Measurements from ENCODE around the gene GSG1L.

GSG1L gene

DNA sequence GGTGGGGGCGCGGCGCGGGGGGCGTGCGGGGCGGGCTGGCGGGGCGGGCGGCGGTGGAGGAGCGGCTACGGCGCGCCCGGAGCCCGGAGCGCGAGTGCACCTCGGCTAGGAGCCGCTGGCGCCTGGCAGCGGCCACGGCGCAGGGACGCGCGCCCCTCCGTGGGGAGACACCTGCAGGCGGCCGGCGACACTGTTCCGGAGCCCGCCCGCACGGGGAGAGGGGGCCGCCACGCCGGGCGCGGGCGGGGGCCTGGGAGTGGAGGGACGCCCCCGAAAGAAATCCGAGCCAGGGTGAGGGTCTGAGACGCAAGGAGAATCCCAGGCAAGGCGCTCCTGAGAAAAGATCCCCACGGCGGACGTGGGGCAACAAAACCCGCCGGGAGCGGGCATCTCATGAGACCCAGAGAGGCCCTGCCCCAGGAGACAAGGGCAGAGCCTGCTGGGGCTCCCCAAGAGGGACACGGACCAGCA lies at the start of gene GSG1L:
TSS of gene GSG1L (minus strand) at position 124 of the 471 bp plus-strand sequence. CDS start 290 bp downstream, outside the sequence.
- no peak for DNase-seq

DNA sequence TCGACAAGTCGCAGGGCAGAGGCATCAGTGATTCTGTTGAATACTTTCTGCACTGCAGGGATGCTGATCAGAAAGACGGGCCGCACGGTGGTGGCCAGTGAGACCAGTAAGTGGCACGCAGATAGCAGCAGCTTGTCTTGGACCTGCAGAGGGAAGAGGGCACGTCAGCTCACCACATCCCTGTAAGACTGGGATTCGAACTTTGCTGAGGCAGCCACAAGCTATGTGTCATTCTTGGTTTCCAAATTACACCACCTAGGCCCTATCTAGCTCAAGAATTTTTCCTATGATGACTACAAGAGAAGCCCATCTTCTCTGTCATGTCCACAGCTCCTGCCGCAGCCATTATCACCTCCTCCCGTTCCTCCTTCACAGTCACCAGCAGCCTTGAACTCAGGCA lies 49.4 kb upstream of the GSG1L start:
- DNase-seq, result no peak

DNA sequence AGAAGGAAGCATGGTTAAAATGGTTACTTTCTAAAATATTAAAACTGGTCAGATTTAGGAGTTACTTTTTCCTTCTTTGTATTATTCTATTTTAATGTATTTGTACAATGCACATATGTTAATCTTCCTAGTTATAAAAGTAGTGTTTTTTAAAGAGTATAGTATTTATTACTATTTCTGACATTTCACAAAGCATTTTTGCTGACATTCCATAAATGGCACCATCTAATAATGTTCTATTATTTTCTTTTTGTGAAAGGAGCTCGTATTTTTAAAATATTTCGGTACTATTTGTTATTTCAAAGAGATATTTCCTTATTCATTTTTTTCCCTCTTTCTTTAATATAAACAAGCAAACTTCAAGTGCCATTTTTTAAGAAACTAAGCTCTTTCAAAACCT lies 47.5 kb upstream of the GSG1L start:
- DNase-seq, result no peak

DNA sequence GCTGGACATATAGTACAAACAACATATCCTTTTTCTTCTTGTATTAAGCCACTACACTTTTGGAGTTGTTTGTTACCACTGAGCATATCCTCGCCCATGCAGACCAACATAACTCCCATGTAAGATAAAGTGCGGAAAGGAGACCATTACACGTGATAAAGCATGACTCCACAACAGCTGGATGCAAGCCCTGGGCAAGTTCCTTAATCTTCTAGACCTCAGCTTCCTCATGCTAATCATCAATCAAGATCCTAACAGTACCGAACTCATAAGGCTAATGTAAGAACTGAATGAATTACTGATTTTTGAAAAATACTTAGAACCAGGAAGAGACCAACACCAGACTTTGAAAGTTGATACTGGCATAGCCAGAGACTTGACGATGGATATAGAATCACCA lies 47.0 kb upstream of the GSG1L start:
- DNase-seq, result no peak

DNA sequence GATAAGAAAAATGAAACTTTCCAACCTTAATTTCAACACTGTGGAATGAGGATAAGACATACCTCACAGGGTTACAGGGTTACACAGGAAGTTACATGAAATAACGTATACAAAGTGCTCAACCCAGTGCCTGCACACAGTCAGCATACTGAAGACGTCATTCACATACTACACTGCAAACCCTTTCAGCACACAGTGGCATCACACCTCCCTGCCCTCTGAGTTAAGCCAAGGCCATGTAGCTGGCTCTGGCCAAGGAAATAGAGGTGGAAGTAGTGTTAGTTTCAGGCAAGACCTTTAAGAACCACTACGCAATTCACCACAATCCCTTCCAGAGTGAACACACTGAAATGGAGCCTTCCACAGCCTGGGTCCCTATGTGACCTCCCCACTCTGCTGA lies 46.6 kb upstream of the GSG1L start:
- no peak for DNase-seq

DNA sequence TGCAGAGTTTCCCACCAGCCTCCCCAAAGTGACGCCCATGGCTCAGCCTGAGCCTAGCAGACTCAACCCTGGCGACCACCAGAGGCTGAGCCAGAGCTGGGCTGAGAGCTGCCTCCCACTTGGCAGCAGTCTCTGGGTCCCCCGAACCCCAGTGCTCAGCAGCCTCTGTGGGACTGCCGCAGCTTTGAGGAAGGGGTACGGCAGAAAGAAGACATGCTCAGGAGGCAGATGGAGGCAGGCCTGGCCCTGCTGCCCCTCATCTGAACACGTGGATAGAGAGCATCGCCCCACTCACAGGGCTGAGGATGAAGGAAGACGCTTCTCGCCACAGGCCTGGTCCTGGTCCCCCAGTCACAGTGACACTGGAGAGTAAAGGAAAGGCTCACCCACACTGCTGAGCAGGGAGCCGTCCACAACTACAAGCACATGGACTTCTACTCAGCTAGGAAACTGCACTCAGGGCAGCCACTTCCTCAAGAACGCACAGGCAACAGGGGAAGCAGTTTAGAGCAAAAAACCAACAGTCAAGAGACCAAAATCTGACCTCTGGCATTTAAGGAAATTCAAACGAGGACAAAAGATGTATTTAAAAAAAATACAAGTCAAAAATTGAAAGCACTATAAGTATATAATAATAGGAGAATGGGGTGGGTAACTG lies 45.2 kb upstream of the GSG1L start:
- no peak for DNase-seq

DNA sequence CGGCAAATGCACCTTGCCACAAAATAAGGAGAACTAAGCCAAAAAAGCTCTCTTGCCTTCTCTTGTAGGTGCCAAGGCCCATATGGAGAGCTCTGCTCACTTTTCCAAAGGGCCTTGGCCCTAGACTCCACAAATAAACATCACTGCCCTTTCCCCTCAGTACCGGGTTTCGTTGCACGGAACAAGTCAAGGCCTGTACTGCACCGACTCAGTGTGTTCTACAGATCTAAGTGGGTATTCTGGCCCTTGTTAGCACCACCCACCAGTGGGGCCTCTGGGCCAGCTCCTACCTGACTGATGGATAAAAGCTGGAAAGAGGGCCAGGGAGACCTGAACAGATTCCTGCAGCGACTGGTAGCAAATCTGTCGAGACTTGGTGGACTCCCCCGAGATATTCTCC lies 43.7 kb upstream of the GSG1L start:
- DNase-seq, result no peak

DNA sequence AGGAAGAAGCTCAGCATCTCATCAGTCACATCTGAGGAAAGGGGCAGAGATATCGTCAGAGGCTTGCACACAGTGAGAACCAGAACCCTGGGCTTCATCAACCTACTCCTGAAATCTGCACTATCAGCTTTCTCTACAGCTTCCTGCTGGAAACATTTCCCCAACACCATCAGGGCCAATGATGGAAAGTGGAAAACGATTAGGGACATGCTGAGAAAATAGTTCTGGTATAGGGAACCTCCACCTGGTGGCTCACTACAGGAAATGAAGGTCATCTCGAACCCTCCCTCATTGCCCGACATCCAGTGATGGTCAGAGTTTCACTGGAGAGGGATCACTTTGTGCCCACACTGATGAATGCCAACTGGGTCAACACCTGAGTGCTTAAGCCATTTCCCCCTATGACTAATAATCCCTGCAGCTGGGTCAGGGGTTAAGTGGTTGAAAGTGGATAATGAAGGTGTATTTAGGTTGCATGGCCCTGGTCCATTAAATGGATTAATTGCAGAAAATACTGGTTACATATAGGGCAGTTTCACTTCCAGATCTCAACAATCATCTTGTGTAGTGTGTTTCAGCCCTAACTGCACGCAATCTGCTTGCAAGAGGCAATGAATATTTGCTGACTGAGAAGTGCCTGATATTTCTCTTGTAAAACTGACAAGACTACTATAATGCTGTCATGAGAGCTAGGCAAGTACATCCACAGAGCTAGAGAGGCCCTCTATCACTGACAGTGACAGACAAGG lies 43.1 kb upstream of the GSG1L start:
- no peak for DNase-seq

DNA sequence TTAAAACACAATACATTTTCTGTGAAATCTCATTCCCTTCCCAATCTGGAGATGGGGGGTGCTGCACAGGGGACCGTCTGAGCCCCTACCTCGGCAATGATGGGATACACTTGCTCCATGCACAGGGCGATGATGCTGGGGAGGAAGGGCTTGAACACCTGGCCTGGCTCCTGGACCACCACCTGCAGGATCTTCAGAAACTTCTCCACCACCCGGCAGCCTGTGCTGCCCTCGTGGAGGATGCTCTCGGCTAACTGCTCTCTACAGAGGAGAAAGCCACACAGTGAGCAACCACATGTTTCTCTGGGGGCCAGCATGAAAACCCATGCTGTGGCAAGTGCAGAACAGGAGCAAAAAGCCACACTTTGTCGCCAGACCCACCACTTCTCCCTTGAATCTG lies 42.4 kb upstream of the GSG1L start:
- DNase-seq, result no peak

DNA sequence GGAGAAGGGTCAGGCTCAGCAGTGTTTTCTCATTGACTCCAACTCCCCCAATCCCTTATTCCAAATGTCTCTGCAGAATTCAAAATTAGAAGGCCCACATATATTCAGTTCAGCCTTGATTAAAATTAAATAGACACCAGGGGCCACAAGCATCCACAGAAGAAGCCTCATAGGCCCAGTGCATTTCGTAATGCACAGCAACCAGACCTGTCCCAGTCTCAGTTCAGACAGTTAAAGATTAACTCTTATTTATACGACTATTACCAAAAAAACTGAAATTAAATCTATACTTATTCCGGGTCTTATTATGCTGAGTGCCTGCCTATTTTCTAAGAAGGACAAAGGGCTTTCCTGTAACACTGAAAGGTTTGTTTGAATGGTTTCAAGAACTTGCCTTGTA lies 41.8 kb upstream of the GSG1L start:
- no peak for DNase-seq

DNA sequence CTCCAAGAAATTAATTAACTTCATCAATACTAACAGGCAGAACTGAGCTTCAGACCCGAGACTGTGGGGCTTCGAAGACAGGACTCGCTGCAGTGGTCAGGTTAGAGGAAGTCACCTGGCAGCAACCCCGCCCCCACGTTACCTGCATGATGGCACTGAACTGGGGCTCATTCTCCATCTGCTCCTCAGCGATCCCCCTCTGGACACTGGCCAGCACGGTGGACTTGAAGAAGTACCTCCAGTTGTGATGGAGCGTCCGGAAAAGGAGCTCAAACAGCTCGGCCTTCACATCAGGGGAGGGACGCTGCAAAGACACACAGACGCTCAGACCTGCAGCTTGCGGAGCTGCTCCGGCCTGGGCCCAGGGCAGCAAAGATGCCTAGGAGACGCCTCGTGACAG lies 40.9 kb upstream of the GSG1L start:
- DNase-seq, result no peak

DNA sequence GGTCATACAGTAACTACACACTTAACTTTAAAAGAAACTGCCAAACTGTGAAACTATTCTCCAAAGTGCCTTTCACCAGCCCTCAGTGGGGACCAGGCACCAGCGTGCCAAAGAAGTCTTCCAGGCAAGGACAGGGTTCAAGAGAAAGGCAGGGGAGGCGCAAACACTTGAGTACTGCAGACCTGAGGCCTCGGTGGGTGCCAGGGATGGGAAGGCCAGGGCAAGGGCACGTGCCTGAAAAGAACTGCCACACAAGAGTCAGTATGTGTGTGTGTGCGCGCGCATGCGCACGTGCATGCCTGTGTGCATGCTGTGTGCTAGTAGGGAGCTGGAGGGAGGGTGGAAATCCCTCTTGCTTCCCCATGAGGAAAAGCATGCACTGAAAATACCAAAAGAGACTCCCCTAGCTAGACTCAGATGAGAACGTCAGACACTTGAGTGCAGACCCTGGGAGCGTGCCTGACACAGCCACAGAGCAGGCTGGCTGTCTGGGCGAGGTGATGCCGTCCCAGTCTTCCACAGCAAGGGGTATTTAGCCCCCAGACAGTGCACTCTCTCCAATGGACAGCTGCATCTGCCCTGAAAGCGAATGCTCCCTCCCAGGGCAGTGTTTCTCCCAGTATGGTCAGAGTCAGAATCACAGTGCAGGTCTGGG lies 40.1 kb upstream of the GSG1L start:
- DNase-seq, result no peak

DNA sequence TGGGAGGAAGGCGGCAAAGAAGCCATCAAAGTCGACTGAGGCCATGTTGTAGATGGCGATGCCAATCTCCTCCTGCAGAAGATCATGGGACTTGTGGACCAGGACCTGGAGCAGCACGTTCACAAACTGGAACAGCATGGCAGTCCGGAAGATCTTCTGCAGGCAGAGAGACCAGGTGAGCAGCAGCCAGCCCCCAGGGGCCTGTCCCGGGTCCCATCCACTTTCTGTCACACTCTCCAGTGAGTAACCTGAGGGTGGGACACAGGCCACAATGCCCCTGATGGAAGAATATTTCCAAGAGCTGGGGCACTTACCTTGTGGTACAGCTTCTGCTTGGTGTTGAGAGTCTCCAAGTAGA lies 38.0 kb upstream of the GSG1L start:
- no peak for DNase-seq

DNA sequence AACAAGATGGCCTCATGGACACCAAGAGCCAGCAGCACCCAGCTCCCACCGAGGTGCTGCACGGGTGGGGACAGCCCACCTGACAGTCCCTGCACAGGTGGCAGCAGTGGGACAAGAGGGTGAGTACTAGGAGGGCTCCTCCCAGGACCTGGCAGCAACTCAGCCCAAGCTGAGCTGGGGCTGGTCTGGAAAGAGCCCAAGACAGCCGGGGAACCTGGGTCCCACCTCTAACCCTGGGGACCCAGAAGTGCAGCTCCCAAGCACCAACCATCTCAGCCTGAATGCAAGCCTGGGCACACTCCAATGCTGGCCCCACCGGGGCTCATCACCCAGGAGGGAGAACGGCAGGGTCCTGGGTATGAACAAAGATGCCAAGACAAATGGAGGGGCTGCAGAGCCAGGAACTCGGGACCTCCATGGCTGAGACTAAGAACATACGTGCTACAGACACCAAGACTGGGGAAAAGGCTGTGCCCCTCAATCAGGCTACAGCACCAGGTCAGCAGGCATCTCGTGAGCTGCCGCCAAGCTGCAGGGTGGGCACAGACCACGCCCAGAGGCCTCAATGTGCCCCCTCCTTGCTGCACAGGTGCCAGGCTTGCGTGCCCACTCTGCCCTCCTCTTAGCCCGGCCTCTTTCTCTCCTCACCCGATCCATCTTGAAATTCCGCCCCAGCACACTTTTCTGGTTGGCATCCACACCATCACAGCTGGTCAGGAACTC lies 37.5 kb upstream of the GSG1L start:
- DNase-seq, result no peak

DNA sequence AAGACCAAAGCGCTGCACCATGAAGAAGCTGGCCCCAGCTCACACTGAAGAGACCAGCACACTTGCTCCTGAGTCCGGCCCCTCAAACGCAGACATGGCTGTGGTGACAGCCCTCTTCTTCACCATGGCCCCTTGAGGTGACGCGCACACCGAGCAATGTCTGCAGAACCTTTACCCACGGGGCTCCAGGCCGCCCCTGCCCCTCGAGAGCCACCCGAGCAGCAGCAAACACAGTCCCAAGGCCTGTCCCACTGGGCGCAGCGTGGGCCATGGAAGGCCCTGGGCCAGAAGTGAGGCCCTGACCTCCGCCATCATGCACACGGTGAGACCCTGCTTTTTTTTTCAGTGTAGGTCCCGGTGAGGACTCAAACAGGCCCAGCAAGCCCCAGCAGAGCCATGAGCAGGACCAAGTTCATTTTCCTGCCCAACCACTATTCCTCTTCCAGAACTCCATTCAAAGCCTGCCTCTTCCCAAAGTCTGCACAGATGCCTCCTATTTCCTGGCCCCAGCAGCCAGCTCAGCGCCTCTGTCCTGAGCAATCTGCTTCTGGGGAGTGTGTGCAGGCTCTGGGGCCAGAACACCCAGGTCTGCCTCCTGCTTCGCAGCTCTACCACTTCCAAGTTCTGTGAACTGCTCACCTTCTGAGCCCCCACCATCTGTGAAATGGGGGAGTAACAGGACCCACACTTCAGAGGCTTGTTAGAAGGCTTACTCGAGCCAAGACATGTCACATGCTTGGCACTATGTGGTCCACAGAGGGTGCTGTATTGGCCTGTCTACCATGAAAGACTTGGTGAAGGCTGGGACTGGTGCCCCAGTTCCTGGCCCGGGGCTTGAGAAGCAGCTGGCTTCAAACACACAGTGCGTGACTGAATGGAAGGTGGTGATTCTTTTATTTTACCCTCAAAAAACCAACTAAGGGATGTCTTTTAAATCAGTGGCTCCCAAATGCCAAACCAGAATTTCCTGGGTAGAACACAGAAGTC lies 35.7 kb upstream of the GSG1L start:
- no peak for DNase-seq

DNA sequence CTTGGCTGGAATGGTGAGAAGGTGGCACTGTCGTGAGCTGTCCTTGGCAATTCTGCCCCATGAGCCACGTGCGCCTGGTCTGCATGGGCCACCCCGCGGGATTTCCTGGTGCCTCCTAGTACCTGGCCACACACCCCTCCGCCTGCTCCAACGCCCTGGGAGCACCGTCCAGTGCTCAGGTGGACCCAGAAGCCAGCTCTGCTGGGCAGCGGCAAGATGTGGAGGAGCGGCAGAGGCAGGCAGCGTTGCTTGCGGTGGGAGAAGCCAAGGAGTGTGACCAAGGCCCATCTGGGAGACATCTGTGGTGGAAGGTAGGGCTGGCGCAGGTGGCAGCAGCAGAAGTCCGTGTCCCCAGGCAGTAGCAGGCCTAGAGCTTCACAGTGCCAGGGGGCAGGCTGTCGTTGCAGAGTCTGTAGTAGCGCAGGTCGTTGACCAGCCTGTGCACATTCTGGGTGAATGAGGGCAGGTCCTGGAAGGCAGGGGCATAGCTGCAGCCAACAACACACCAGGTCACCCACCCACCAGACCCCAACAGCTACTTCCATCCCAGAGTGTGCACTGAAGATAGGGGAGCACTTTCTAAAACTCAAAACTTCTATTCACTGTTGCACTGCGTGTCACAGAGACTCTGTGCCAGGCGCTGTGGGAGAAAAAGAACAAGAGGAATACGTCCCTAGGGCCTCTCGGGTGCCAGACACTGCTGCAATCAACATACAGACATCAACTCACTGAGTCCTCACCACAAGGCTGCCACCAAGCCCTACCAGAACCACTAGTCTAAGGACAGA lies 34.9 kb upstream of the GSG1L start:
- no peak for DNase-seq

DNA sequence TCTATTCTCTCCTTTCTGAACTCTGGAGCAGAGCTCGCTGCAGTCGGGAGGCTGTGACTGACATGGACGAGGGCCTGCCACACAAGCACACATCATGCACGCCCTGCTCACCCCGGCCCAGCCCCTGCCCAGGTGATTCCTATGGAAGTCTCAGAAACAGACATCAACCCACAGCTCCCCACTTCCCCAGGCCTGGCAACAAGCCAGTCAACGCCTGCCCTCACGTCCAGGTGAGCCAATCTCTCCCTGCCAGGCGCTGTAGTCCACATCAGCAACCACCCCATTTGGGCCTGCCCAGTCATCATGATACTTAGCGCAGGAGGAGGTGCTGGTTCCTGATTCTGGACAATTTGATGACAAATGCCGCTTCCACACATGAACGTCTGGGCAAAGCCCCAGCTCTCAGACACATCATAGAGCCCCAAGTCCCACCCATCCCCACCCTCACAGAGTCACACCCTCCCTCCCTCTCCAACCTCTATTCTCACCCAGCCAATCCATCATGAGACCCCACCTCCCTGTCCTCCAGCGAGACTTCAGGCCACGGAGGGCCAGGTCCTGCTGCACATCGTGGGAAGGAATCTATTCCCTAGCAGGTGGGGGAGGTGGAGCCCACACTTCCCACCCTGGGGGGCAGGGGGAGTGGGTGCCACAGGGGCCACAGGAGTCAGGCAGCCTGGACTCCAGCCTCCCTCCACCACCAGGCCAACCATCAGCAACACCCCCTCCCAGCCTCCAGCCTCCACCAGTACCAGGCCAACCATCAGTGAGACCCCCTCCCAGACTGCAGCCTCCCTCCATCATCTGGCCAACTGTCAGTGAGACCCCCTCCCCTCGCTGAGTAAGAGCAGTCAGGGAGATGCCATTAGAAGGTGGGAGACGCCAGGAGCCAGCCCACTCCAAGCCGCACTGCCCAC lies 33.7 kb upstream of the GSG1L start:
- no peak for DNase-seq

DNA sequence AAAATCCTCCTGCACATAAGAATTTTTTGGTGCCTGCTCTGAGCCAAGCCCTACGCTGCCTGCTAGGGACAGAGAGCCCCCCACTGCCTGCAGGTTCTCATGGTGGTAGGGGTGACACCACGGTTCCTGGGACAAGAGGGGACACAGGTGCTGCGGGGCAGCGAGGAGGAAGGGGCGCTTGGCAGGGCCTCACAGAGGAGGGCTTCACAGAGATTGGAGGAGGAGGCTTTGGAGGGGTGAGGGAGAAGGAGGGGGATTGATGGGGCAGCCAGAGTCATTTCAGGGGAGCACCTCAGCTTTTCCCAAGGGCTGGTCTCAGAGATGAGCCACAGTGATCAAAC lies 29.8 kb upstream of the GSG1L start:
- no peak for DNase-seq

DNA sequence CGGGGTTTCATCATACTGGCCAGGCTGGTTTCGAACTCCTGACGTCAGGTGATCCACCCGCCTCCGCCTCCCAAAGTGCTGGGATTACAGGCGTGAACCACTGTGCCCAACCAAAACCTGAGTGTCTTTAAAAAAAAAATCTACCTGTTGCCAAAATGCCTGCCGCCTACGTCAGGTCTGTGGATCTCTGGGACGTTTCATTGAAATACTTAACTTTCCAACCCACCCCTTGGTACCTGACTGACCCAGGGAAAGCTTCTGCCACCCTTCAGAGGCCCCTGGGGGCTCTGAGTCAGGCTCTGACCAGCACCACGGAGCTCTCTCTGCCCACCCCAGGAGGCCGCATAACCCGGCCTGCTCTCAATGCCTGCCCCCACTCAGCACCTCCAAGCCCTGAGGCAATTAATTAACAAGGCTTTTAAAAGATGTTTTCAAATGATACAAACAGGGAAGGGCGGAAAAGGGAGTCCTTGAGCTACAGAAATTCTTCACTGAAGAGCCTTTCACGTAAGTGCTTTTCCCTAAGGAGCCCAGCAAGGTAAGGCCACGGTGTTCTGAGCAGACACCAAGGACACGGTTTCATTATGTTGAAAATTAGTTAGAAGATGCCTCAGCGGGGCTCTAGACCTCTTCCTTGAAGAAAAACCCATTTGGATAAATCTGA lies 29.3 kb upstream of the GSG1L start:
- no peak for DNase-seq

DNA sequence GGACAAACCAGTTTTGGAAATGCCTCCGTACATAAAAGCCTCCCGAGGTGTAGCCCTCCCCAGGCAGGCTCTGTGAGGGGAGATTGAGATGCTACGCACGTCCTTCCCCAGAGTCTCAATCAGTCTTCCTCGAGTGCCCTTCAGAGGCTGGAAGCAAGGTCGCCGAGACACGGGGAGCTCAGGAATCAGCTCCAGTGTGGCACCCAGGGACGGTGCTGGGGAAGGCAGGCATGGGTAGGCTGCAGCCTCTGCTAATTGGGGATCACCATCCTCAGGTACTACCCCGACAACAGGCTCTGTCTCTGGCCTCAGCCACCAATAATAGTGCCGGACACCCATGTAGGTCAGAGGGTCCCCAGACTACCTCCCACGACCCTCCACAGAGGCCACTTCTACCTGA lies 28.1 kb upstream of the GSG1L start:
- DNase-seq, result no peak

All from NCI-H2081 treated with DMSO at 0.1 percent for 48 hours (cell line).